ENCODE measurements around the gene HEXB. TPM values are rescaled to one million over a fixed set of nuclear protein-coding genes. Genes with fewer than 3 reads are reported as not detected.

HEXB gene
- total RNA-seq, 1 experiment from 2014 or later: 56.3 TPM

- H3K23ac ChIP-seq (ENCODE audit: insufficient read length, low read depth, low read length): peak overlapping the region; percentile 92
- H3K79me2 ChIP-seq (ENCODE audit: insufficient read depth, low read length): peaks cover 5% of the 10 kb centered on the region; the same call in 1 of the 2 replicates
- H3K4me1 ChIP-seq (ENCODE audit: insufficient read depth, low read length): peaks cover 5% of the 10 kb centered on the region; the same call in 1 of the 2 replicates
- no peaks in the 10 kb centered on the region; the same call in 1 of the 2 replicates for H3K27me3 ChIP-seq (ENCODE audit: insufficient read depth, low read length)
- no peak overlapping the region for H4K8ac ChIP-seq (replicated peaks; ENCODE audit: insufficient read length, low read depth, low read length)
- H4K5ac ChIP-seq (ENCODE audit: insufficient read length, low read depth, low read length): no peak overlapping the region
- WGBS (ENCODE audit: extremely low coverage, insufficient read length, low lambda C conversion rate): no CpG with 5 or more reads among the region's 12 CpGs
- no peak overlapping the region for H2BK120ac ChIP-seq (ENCODE audit: low read depth, low read length, poor library complexity, severe bottlenecking)
- no peaks in the 10 kb centered on the region for H3K79me1 ChIP-seq (ENCODE audit: insufficient read depth, low read depth, low read length, poor library complexity, severe bottlenecking)
- no peak overlapping the region for H3T11ph ChIP-seq (ENCODE audit: low read length)
- H2AK5ac ChIP-seq (ENCODE audit: insufficient read length, low read length): no peak overlapping the region
- no peak overlapping the region for H2BK12ac ChIP-seq (ENCODE audit: insufficient read length, low read depth, low read length)
- no peak for DNase-seq
- Mint-ChIP-seq H3K36me3 (ENCODE audit: insufficient read depth in 1 of 3, low read depth in 3 of 3) (peaks cover 18 to 31% (median 30%) of the 10 kb centered on the region in 3 experiments), H3K27me3 (ENCODE audit: low read depth) (peaks cover 31% of the 10 kb centered on the region), H3K4me3 (no peak overlapping the region), H3K4me1 (peaks cover 26 to 31% of the 10 kb centered on the region in 2 experiments), H3K9me3 (no peaks in the 10 kb centered on the region), H3K27ac (peak overlapping the region in 1 of 3 experiments; percentile 92; a peak in 1 of 7 replicates)
- H2BK5ac ChIP-seq (ENCODE audit: insufficient read length, low read length): no peak overlapping the region
- no peak overlapping the region for H3K14ac ChIP-seq (ENCODE audit: insufficient read depth, low read length)
- H3K9ac ChIP-seq (ENCODE audit: extremely low read depth, insufficient read length, low read length): no peak overlapping the region
- H2AFZ ChIP-seq (ENCODE audit: low read length): no peak overlapping the region
- no peak overlapping the region for H2BK20ac ChIP-seq (ENCODE audit: low read depth, low read length, poor library complexity, severe bottlenecking)
- peaks cover 15% of the 10 kb centered on the region for H3K23me2 ChIP-seq (ENCODE audit: insufficient read length, low read depth, low read length, poor library complexity, severe bottlenecking)
- H2BK15ac ChIP-seq (ENCODE audit: low read depth, low read length): no peak overlapping the region
- H3K4me2 ChIP-seq (ENCODE audit: insufficient read depth, insufficient read length, low read length): no peak overlapping the region
- H3K4ac ChIP-seq (ENCODE audit: low read depth, low read length): no peak overlapping the region
- H3K9me3 ChIP-seq (ENCODE audit: control insufficient read depth, low read depth, low read length): no peaks in the 10 kb centered on the region
- H4K91ac ChIP-seq (ENCODE audit: insufficient read length, low read depth, low read length): no peak overlapping the region
- H4K20me1 ChIP-seq (ENCODE audit: control insufficient read depth, insufficient read depth, insufficient read length): no peaks in the 10 kb centered on the region
- H3K18ac ChIP-seq (ENCODE audit: insufficient read length, low read depth, low read length): no peak overlapping the region
- TF ChIP-seq, protein P1, sequence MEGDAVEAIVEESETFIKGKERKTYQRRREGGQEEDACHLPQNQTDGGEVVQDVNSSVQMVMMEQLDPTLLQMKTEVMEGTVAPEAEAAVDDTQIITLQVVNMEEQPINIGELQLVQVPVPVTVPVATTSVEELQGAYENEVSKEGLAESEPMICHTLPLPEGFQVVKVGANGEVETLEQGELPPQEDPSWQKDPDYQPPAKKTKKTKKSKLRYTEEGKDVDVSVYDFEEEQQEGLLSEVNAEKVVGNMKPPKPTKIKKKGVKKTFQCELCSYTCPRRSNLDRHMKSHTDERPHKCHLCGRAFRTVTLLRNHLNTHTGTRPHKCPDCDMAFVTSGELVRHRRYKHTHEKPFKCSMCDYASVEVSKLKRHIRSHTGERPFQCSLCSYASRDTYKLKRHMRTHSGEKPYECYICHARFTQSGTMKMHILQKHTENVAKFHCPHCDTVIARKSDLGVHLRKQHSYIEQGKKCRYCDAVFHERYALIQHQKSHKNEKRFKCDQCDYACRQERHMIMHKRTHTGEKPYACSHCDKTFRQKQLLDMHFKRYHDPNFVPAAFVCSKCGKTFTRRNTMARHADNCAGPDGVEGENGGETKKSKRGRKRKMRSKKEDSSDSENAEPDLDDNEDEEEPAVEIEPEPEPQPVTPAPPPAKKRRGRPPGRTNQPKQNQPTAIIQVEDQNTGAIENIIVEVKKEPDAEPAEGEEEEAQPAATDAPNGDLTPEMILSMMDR (conservative IDR thresholded peaks at IDR 0.05): no peak
- no peak overlapping the region for H3K56ac ChIP-seq (ENCODE audit: insufficient read length, low read depth, low read length)
- no peak overlapping the region for H3K27ac ChIP-seq (ENCODE audit: insufficient read length, low read depth, low read length)
These were observed 48.9 kb upstream of the HEXB start for GRCh38 chr5:74636149-74636548.

All from H9 (cell line).